IMR-90 (cell line): ENCODE measurements around the gene CYRIA. TPM values are rescaled to one million over a fixed set of nuclear protein-coding genes. Genes with fewer than 3 reads are reported as not detected.

Experiments
- ATAC-seq: fragments of 200-7000 bp; cut with Tn5 transposase; 2 replicates; pipeline ENCODE4 v1.9.1; 2020; ENCODE audit warnings: low read depth, mild to moderate bottlenecking, moderate library complexity
- BruUV-seq: library from RNA; stranded (reverse); fragments of 400-500 nt; replicated peaks from 2 replicates; lab custom pipeline; 2021; lab: Mats Ljungman, UMichigan
- CTCF ChIA-PET: fragments of 300-600 bp; formaldehyde crosslinking; extraction: SDS; loops from one replicate; lab custom pipeline; 2021; ENCODE audit warnings: antibody characterized with exemption; lab: Yijun Ruan, JAX
- POLR2A ChIA-PET: fragments of 300-600 bp; sonication (Branson Sonifier 250); formaldehyde crosslinking; loops from one replicate; lab custom pipeline; 2022; ENCODE audit warnings: antibody characterized with exemption; ENCODE audit not compliant: unreplicated experiment; lab: Charles Lee
- DNase-seq: peaks from one replicate; pipeline ENCODE4 v3.0.0; 2013
- H2AFZ ChIP-seq: replicated peaks from 2 replicates; pipeline ENCODE3; 2013; ENCODE audit warnings: low read length, mild to moderate bottlenecking; ENCODE audit not compliant: poor library complexity
- H2AK5ac ChIP-seq: 2 replicates; pipeline ENCODE4 v1.6.1; 2013; ENCODE audit warnings: low read depth, low read length, inconsistent platforms
- H2AK9ac ChIP-seq: replicated peaks from 2 replicates; pipeline ENCODE3; 2013; ENCODE audit warnings: mild to moderate bottlenecking, low read depth, low read length, moderate library complexity; ENCODE audit not compliant: poor library complexity
- H2BK120ac ChIP-seq: 2 replicates; pipeline ENCODE4 v1.6.1; 2013; ENCODE audit warnings: low read depth, low read length, inconsistent platforms
- H2BK15ac ChIP-seq: 3 replicates; pipeline ENCODE4 v1.6.1; 2013; ENCODE audit warnings: low read depth, low read length, inconsistent platforms
- H2BK20ac ChIP-seq: 2 replicates; pipeline ENCODE4 v1.6.1; 2013; ENCODE audit warnings: low read depth, mild to moderate bottlenecking, inconsistent platforms, low read length, moderate library complexity
- H2BK5ac ChIP-seq: 2 replicates; pipeline ENCODE4 v1.6.1; 2013; ENCODE audit warnings: mild to moderate bottlenecking, low read depth, low read length, inconsistent platforms; ENCODE audit not compliant: poor library complexity, severe bottlenecking
- H3K14ac ChIP-seq: replicated peaks from 2 replicates; pipeline ENCODE4 v1.6.1; 2013; ENCODE audit warnings: low read depth, low read length, inconsistent platforms
- H3K18ac ChIP-seq: 2 replicates; pipeline ENCODE4 v1.6.1; 2013; ENCODE audit warnings: low read depth, low read length, control low read depth
- H3K23ac ChIP-seq: 2 replicates; pipeline ENCODE4 v1.6.1; 2013; ENCODE audit warnings: low read depth, low read length, inconsistent platforms
- H3K27ac ChIP-seq: 2 replicates; pipeline ENCODE4 v1.5.1; 2013; ENCODE audit warnings: mild to moderate bottlenecking, control low read depth, low read length; ENCODE audit not compliant: insufficient read depth
- H3K27me3 ChIP-seq: 2 replicates; pipeline ENCODE4 v1.6.1; 2013; ENCODE audit warnings: low read length; ENCODE audit not compliant: control insufficient read depth, insufficient read depth
- H3K36me3 ChIP-seq: 2 replicates; pipeline ENCODE4 v1.6.1; 2013; ENCODE audit warnings: low read length, mixed read lengths; ENCODE audit not compliant: control insufficient read depth, insufficient read depth
- H3K4ac ChIP-seq: 2 replicates; pipeline ENCODE4 v1.6.1; 2013; ENCODE audit warnings: low read depth, low read length, inconsistent platforms
- H3K4me1 ChIP-seq: 2 replicates; pipeline ENCODE4 v1.6.1; 2013; ENCODE audit warnings: low read length, mixed read lengths; ENCODE audit not compliant: control insufficient read depth, insufficient read depth
- H3K4me2 ChIP-seq: 2 replicates; pipeline ENCODE4 v1.6.1; 2013; ENCODE audit warnings: low read depth, mild to moderate bottlenecking, control low read depth, low read length, moderate library complexity
- H3K4me3 ChIP-seq: 2 replicates; pipeline ENCODE4 v1.5.1; 2013; ENCODE audit warnings: low read depth, mild to moderate bottlenecking, control low read depth, low read length, moderate library complexity; ENCODE audit not compliant: insufficient read depth
- H3K56ac ChIP-seq: 2 replicates; pipeline ENCODE4 v1.6.1; 2013; ENCODE audit warnings: low read length, inconsistent platforms; ENCODE audit not compliant: insufficient read depth; ENCODE audit errors: extremely low read depth
- H3K79me1 ChIP-seq, 2 experiments: 2 replicates each; pipeline ENCODE4 v1.6.1; 2013; ENCODE audit warnings: low read length in 2 of 2, inconsistent platforms in 1 of 2, low read depth in 1 of 2
- H3K9ac ChIP-seq: 2 replicates; pipeline ENCODE4 v1.6.1; 2013; ENCODE audit warnings: low read depth, low read length, control low read depth
- H3K9me1 ChIP-seq: 2 replicates; pipeline ENCODE4 v1.6.1; 2013; ENCODE audit warnings: low read length, inconsistent platforms; ENCODE audit not compliant: insufficient read depth
- H3K9me3 ChIP-seq: 2 replicates; pipeline ENCODE4 v1.6.1; 2013; ENCODE audit warnings: low read length; ENCODE audit not compliant: control insufficient read depth, insufficient read depth
- H4K20me1 ChIP-seq: 2 replicates; pipeline ENCODE4 v1.6.1; 2013; ENCODE audit warnings: low read length, inconsistent platforms; ENCODE audit not compliant: insufficient read depth
- H4K5ac ChIP-seq: 2 replicates; pipeline ENCODE4 v1.6.1; 2013; ENCODE audit warnings: mild to moderate bottlenecking, low read depth, low read length, control low read depth
- H4K8ac ChIP-seq, 2 experiments: 2 replicates each; pipeline ENCODE4 v1.6.1; 2013; ENCODE audit warnings: low read depth in 2 of 2, low read length in 2 of 2, control low read depth in 1 of 2, inconsistent platforms in 1 of 2
- H4K91ac ChIP-seq: 2 replicates; pipeline ENCODE4 v1.6.1; 2013; ENCODE audit warnings: low read depth, low read length, inconsistent platforms; ENCODE audit not compliant: insufficient read depth
- CTCF ChIP-seq: conservative IDR thresholded peaks from 2 replicates; pipeline ENCODE4 v1.5.1; 2012; ENCODE audit warnings: mild to moderate bottlenecking, low read depth, low read length, improper control_type of control experiment
- MAFK ChIP-seq: IDR thresholded peaks from 2 replicates; pipeline ENCODE4 v1.6.1; 2012; ENCODE audit warnings: low read depth, low read length, improper control_type of control experiment
- NFE2L2 ChIP-seq: fragments of 150-350 bp; IDR thresholded peaks from 2 replicates; pipeline ENCODE4 v1.6.1; 2016; ENCODE audit warnings: low read depth, mild to moderate bottlenecking, low read length
- WGBS, 2 experiments: methylation state at CpG; one replicate each; pipeline versions ENCODE4 v1.1.5 to v1.1.7; 2013; ENCODE audit warnings: missing lambda C conversion rate in 2 of 2; ENCODE audit not compliant: insufficient read length in 1 of 2; ENCODE audit errors: extremely low coverage in 2 of 2; 5-methylcytosine and 5-hydroxymethylcytosine counted together
- dilution Hi-C: fragments of 300-500 bp; cut with HindIII; formaldehyde crosslinking; loops from one replicate; pipeline ENCODE4 v1.14.3; 2018; ENCODE audit warnings: low sequenced_read_pairs; ENCODE audit not compliant: unreplicated experiment
- in situ Hi-C: fragments of 300-500 bp; cut with MboI; formaldehyde crosslinking; loops from 3 replicates; pipeline ENCODE4 v1.14.3; 2019; ENCODE audit warnings: low sequenced_read_pairs, inconsistent platforms, mixed read lengths
- intact Hi-C: fragments of 100-400 bp; cut with micrococcal nuclease; formaldehyde crosslinking; loops from 2 replicates; pipeline ENCODE4 v1.10.0; 2022
- polyA plus RNA-seq, 3 experiments: library from polyadenylated mRNA; depleted of rRNA; stranded (reverse); fragments of >200 nt; gene quantifications; 2 replicates each; pipeline ENCODE4 v1.2.3, GENCODE V29; 2012; ENCODE audit warnings: low replicate concordance in 1 of 3
- total RNA-seq: library from RNA; depleted of rRNA; stranded (reverse); fragments of >200 nt; gene quantifications from 2 replicates; pipeline ENCODE4 v1.2.3, GENCODE V29; 2012

CYRIA gene
- total and polyA plus RNA-seq, 2 of the 4 experiments (the other 2 are of a cell fraction), result 1.7 to 3.8 TPM

- Histone ChIP-seq H3K79me1 (no peaks in the 10 kb centered on the region), H4K5ac (peak overlapping the region; percentile 12; the same call in 1 of the 2 replicates), H2AK9ac (no peak overlapping the region), H2AFZ (no peak overlapping the region), H3K4me3 (no peak overlapping the region), H4K20me1 (no peaks in the 10 kb centered on the region), H3K27me3 (no peaks in the 10 kb centered on the region), H2BK15ac (no peak overlapping the region), H3K14ac (no peak overlapping the region), H2BK5ac (no peak overlapping the region), H3K4ac (no peak overlapping the region), H2BK120ac (0 out of 2 replicates have a peak overlapping the region, but pooled peaks have one; percentile 13), H4K91ac (no peak overlapping the region), H2BK20ac (no peak overlapping the region), H3K27ac (peak overlapping the region; percentile 36; the same call in 1 of the 2 replicates), H3K36me3 (no peaks in the 10 kb centered on the region; the same call in 1 of the 2 replicates), H3K9me1 (no peaks in the 10 kb centered on the region), H2AK5ac (no peak overlapping the region), H3K23ac (no peak overlapping the region), H3K18ac (peak overlapping the region; percentile 27), H4K8ac (0 out of 4 replicates have a peak overlapping the region, but pooled peaks of 1 of the 2 experiments have one; percentile 8), H3K9me3 (no peaks in the 10 kb centered on the region), H3K9ac (no peak overlapping the region), H3K4me2 (peak overlapping the region; percentile 7; the same call in 1 of the 2 replicates), H3K56ac (no peak overlapping the region), H3K4me1 (peaks cover 12% of the 10 kb centered on the region)
- 29% methylated on average over 2 of the region's 15 CpGs; no CpG with 5 or more reads in 1 of the 2 experiments for WGBS, 2 experiments
- ATAC-seq, result peak; percentile 83
- intact Hi-C loops (no loop called here), in situ Hi-C loops (no loop called here), dilution Hi-C loops (no loop called here)
- ChIA-PET POLR2A (no interaction called here), CTCF (interaction anchor here (1.1 to 1.3 kb wide), 4 partner anchors 9 to 17 kb away, joined by 3 to 4 read pairs (median 4); no protein-coding TSS in a partner anchor)
- no TSS peak for BruUV-seq
- peak; percentile 71 for DNase-seq
- TF ChIP-seq NFE2L2 (peak; percentile 58; the same call in 1 of the 2 replicates), CTCF (no peak), MAFK (no peak)
These were observed 29.6 kb downstream of the CYRIA start for GRCh38 chr2:16635791-16636699.
